Thyroid gland (tissue), 4 donors: ENCODE results near the gene LKAAEAR1. TPM values are rescaled to one million over a fixed set of nuclear protein-coding genes. Genes with fewer than 3 reads are reported as not detected.
A peak's percentile ranks its signal among the peaks of the same experiment; 100 is the strongest.

ENCODE experiments used
- DNase-seq, 2 donors: peaks; one replicate each; pipeline ENCODE4 v3.0.0-alpha.2; 2019
- H3K27ac ChIP-seq, 3 donors: fragments of 200-600 bp; sonication (generic); 1 replicate in 2 of 3; 2 replicates in 1 of 3; pipeline ENCODE4 v1.5.1; 2016 to 2019; ENCODE audit warnings: mild to moderate bottlenecking in 1 of 3, moderate library complexity in 1 of 3
- H3K27me3 ChIP-seq: fragments of 200-600 bp; sonication (generic); one replicate; pipeline ENCODE4 v1.5.1; 2019
- H3K36me3 ChIP-seq, 2 donors: fragments of 200-600 bp; sonication (generic); one replicate each; pipeline ENCODE4 v1.5.1; 2016 to 2019
- H3K4me1 ChIP-seq, 2 donors: fragments of 200-600 bp; sonication (generic); one replicate each; pipeline ENCODE4 v1.5.1; 2017 to 2019
- H3K4me3 ChIP-seq, 3 donors: fragments of 200-600 bp; sonication (generic); replicated peaks in 1 of 3; 1 replicate in 2 of 3; 2 replicates in 1 of 3; pipeline ENCODE4 v1.5.1; 2016; ENCODE audit warnings: mild to moderate bottlenecking in 1 of 3
- H3K9me3 ChIP-seq: fragments of 200-600 bp; sonication (generic); one replicate; pipeline ENCODE4 v1.5.1; 2017
- CTCF ChIP-seq, 6 experiments: fragments of 200-600 bp in 3 of 6; fragments of 450-650 bp in 3 of 6; sonication (generic) in 3 of 6; IDR thresholded peaks; one replicate each; pipeline ENCODE4 v1.5.1; 2016 to 2019; ENCODE audit warnings: antibody characterized with exemption in 6 of 6, mild to moderate bottlenecking in 2 of 6, inconsistent platforms in 1 of 6, moderate library complexity in 1 of 6
- POLR2A ChIP-seq, 2 donors: fragments of 450-650 bp; IDR thresholded peaks; one replicate each; pipeline ENCODE4 v1.6.1; 2017; ENCODE audit warnings: antibody characterized with exemption in 2 of 2, mild to moderate bottlenecking in 2 of 2, moderate library complexity in 1 of 2
- WGBS, 2 donors: methylation state at CpG; one replicate each; pipeline ENCODE4 v1.1.5; 2017; 5-methylcytosine and 5-hydroxymethylcytosine counted together
- intact Hi-C: fragments of 100-400 bp; cut with DNase I; formaldehyde crosslinking; loops from one replicate; pipeline ENCODE4 v1.15.1; 2023
- total RNA-seq, 4 donors: library from RNA; depleted of rRNA; stranded (reverse); fragments of >200 nt; gene quantifications; one replicate each; pipeline ENCODE4 v1.2.3, GENCODE V29; 2016

LKAAEAR1 gene
- total RNA-seq, 4 donors from 2014 or later = 1.3 to 1.7 TPM; not detected in 2

GRCh38 chr20:64071341-64072332, 12.6 kb downstream of the LKAAEAR1 start:
- H3K27me3 ChIP-seq = no peaks in the 10 kb centered on the region
- H3K4me1 ChIP-seq = no peaks in the 10 kb centered on the region
- H3K9me3 ChIP-seq = no peaks in the 10 kb centered on the region
- WGBS, 2 donors = 81 to 93% methylated on average over 16 to 29 of the region's 30 CpGs
- intact Hi-C loops = no loop called here
- no peak overlapping the region for H3K27ac ChIP-seq
- DNase-seq = no peak
- no peak for TF ChIP-seq POLR2A (IDR thresholded peaks at IDR 0.05)
- TF ChIP-seq CTCF (IDR thresholded peaks at IDR 0.05) = no peak
- H3K36me3 ChIP-seq = peaks cover 0 to 10% of the 10 kb centered on the region in 2 donors
- no peak overlapping the region for H3K4me3 ChIP-seq

- no peak overlapping the region for H3K27ac ChIP-seq
- WGBS, 2 donors = 94 to 95% methylated on average over 14 to 29 of the region's 31 CpGs
- H3K4me3 ChIP-seq = no peak overlapping the region
- intact Hi-C loops = no loop called here
- TF ChIP-seq CTCF (IDR thresholded peaks at IDR 0.05) = no peak
- no peak for TF ChIP-seq POLR2A (IDR thresholded peaks at IDR 0.05)
- H3K9me3 ChIP-seq = no peaks in the 10 kb centered on the region
- no peaks in the 10 kb centered on the region for H3K27me3 ChIP-seq
- H3K36me3 ChIP-seq = peaks cover 0 to 10% of the 10 kb centered on the region in 2 donors
- no peak for DNase-seq
- peaks cover 0 to 1% of the 10 kb centered on the region in 2 donors for H3K4me1 ChIP-seq
Observed at GRCh38 chr20:64070244-64070993, 13.8 kb downstream of the LKAAEAR1 start.

- TF ChIP-seq CTCF (IDR thresholded peaks at IDR 0.05) (peak; percentile 15 to 66 (median 40)), POLR2A (IDR thresholded peaks at IDR 0.05) (no peak)
- H3K4me1 ChIP-seq = peaks cover 0 to 7% of the 10 kb centered on the region in 2 donors
- no peak for DNase-seq
- WGBS, 2 donors = 71 to 96% methylated on average over 4 to 12 of the region's 14 CpGs
- no peak overlapping the region for H3K27ac ChIP-seq
- no peak overlapping the region for H3K4me3 ChIP-seq
- H3K36me3 ChIP-seq = peaks cover 0 to 10% of the 10 kb centered on the region in 2 donors
- no peaks in the 10 kb centered on the region for H3K9me3 ChIP-seq
- intact Hi-C loops = loop anchor here (10.0 kb wide), 1 partner anchor 535 kb away; the partner anchor contains the start of gene PTK6
- no peaks in the 10 kb centered on the region for H3K27me3 ChIP-seq
Observed at GRCh38 chr20:64069614-64070243, 14.5 kb downstream of the LKAAEAR1 start.

GRCh38 chr20:64069209-64069613, 15.0 kb downstream of the LKAAEAR1 start:
- Histone ChIP-seq H3K4me3 (no peak overlapping the region), H3K27me3 (no peaks in the 10 kb centered on the region), H3K27ac (no peak overlapping the region), H3K36me3 (peaks cover 0 to 9% of the 10 kb centered on the region in 2 donors), H3K4me1 (peaks cover 1 to 12% of the 10 kb centered on the region in 2 donors), H3K9me3 (no peaks in the 10 kb centered on the region)
- intact Hi-C loops = loop anchor here (10.0 kb wide), 1 partner anchor 534 kb away; the partner anchor contains the start of gene PTK6
- no peak for DNase-seq
- 94 to 96% methylated on average over 14 to 17 of the region's 20 CpGs for WGBS, 2 donors
- no peak for TF ChIP-seq CTCF (IDR thresholded peaks at IDR 0.05)
